HG03159 (cell line): ENCODE results near the gene CHFR.
"Not testable (repeated sequence)": the region's sequence is repeated elsewhere in the genome, so short reads cannot be mapped to it uniquely, and the experiment has no call there.

Experiments
- ATAC-seq: cut with Tn5 transposase; IDR thresholded peaks from one replicate; pipeline ENCODE4 v1.9.1; 2021; ENCODE audit warnings: mild to moderate bottlenecking, moderate library complexity; ENCODE audit not compliant: unreplicated experiment

CHFR gene

GRCh38 chr12:132813443-132813842, 74.0 kb downstream of the CHFR start:
- no peak for ATAC-seq

GRCh38 chr12:132812631-132813305, 74.6 kb downstream of the CHFR start:
- no peak for ATAC-seq

GRCh38 chr12:132809391-132809790, 78.0 kb downstream of the CHFR start:
- ATAC-seq = not testable (repeated sequence)

- ATAC-seq = no peak
These were observed 79.9 kb downstream of the CHFR start for GRCh38 chr12:132807295-132808092.

- no peak for ATAC-seq
These were observed 80.5 kb downstream of the CHFR start for GRCh38 chr12:132806857-132807256.

- ATAC-seq = no peak
These were observed 83.0 kb downstream of the CHFR start for GRCh38 chr12:132804426-132804861.

- ATAC-seq = no peak
These were observed 83.5 kb downstream of the CHFR start for GRCh38 chr12:132803888-132804287.

GRCh38 chr12:132803125-132803524, 84.3 kb downstream of the CHFR start:
- no peak for ATAC-seq

GRCh38 chr12:132801741-132802140, 85.7 kb downstream of the CHFR start:
- ATAC-seq = no peak

GRCh38 chr12:132798836-132799235, 88.6 kb downstream of the CHFR start:
- ATAC-seq = no peak

GRCh38 chr12:132797820-132798570, 89.4 kb downstream of the CHFR start:
- no peak for ATAC-seq

GRCh38 chr12:132795847-132796246, 91.6 kb downstream of the CHFR start:
- ATAC-seq = no peak

GRCh38 chr12:132791940-132792339, 95.5 kb downstream of the CHFR start:
- ATAC-seq = not testable (repeated sequence)

- ATAC-seq = no peak
These were observed 98.3 kb downstream of the CHFR start for GRCh38 chr12:132789099-132789471.

GRCh38 chr12:132788375-132789098, 98.9 kb downstream of the CHFR start:
- ATAC-seq = no peak

- ATAC-seq = no peak
These were observed 99.5 kb downstream of the CHFR start for GRCh38 chr12:132787877-132788276.

GRCh38 chr12:132786192-132786591, 101.2 kb downstream of the CHFR start:
- no peak for ATAC-seq

GRCh38 chr12:132784580-132784979, 102.8 kb downstream of the CHFR start:
- no peak for ATAC-seq

- ATAC-seq = no peak
These were observed 103.4 kb downstream of the CHFR start for GRCh38 chr12:132783917-132784531.
